Measurements from ENCODE around the gene SLC25A11. TPM values are rescaled to one million over a fixed set of nuclear protein-coding genes. Genes with fewer than 3 reads are reported as not detected.
A peak's percentile ranks its signal among the peaks of the same experiment; 100 is the strongest.

SLC25A11 gene
- total and polyA plus RNA-seq, 8 donors, result 10.9 to 25.5 (median 21.4) TPM

- Histone ChIP-seq H3K4me1 (peaks cover 0 to 4% (median under 1%) of the 10 kb centered on the region in 3 donors), H3K9me3 (no peaks in the 10 kb centered on the region), H3K27ac (no peak overlapping the region), H3K4me3 (no peak overlapping the region), H3K36me3 (peaks cover 4 to 36% (median 15%) of the 10 kb centered on the region in 3 donors), H3K27me3 (no peaks in the 10 kb centered on the region)
- intact Hi-C loops (cut with DNase I), result loop anchor here (10.0 kb wide), 3 partner anchors 100 to 180 kb away; partner anchors contain the start of genes ARRB2 (in 1 of the 3), CXCL16 (in 1 of the 3), MED11 (in 1 of the 3) and PSMB6 (in 1 of the 3)
- ATAC-seq (no peak), DNase-seq (no peak), FAIRE-seq (no peak)
- 92 to 97% methylated on average over 13 of the region's 13 CpGs for WGBS, 2 donors
- TF ChIP-seq, protein P1, sequence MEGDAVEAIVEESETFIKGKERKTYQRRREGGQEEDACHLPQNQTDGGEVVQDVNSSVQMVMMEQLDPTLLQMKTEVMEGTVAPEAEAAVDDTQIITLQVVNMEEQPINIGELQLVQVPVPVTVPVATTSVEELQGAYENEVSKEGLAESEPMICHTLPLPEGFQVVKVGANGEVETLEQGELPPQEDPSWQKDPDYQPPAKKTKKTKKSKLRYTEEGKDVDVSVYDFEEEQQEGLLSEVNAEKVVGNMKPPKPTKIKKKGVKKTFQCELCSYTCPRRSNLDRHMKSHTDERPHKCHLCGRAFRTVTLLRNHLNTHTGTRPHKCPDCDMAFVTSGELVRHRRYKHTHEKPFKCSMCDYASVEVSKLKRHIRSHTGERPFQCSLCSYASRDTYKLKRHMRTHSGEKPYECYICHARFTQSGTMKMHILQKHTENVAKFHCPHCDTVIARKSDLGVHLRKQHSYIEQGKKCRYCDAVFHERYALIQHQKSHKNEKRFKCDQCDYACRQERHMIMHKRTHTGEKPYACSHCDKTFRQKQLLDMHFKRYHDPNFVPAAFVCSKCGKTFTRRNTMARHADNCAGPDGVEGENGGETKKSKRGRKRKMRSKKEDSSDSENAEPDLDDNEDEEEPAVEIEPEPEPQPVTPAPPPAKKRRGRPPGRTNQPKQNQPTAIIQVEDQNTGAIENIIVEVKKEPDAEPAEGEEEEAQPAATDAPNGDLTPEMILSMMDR (IDR thresholded peaks at IDR 0.05), result no peak
Observed at GRCh38 chr17:4895121-4895520, 44.7 kb downstream of the SLC25A11 start.

DNA sequence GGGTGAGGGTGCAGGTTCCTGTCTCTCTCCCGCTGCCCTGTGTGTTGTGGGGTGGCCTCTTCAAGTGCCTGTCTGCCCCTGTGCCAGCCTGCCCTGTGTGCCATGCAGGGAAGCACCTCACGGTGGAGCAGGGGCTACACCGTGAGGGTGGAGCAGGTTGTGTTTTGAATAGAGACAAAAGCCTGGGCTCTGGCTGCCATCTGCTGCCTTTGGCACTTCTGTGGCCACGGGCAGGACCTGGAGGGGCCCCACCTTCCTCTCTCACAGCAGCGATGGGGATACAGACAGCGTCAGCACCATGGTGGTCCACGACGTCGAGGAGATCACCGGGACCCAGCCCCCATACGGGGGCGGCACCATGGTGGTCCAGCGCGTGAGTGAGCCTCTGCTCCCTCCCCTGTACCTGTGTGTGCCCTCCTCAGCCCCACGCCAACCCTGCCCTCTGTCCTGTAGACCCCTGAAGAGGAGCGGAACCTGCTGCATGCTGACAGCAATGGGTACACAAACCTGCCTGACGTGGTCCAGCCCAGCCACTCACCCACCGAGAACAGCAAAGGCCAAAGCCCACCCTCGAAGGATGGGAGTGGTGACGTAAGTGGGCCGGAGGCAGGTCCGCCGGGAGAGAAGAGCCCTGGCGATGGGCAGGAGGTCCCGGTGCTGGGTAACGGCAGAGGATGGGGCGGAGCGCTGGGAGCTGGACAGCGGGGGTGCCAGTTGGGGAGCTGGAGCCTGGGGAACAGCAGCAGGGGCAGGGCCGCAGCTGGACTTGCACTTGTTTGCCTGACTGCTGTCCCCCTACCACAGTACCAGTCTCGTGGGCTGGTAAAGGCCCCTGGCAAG is 45.9 kb downstream of the SLC25A11 start:
- DNase-seq (peak in 3 of 6 donors; percentile 18 to 72 (median 39)), FAIRE-seq (no peak), ATAC-seq (no peak)
- Histone ChIP-seq H3K27ac (no peak overlapping the region), H3K4me1 (peaks cover 0 to 4% (median 0%) of the 10 kb centered on the region in 3 donors), H3K27me3 (no peaks in the 10 kb centered on the region), H3K4me3 (no peak overlapping the region), H3K9me3 (no peaks in the 10 kb centered on the region), H3K36me3 (peaks cover 4 to 36% (median 15%) of the 10 kb centered on the region in 3 donors)
- intact Hi-C loops (cut with DNase I), result loop anchor here (10.0 kb wide), 3 partner anchors 99 to 179 kb away; partner anchors contain the start of genes ARRB2 (in 1 of the 3), CXCL16 (in 1 of the 3), MED11 (in 1 of the 3) and PSMB6 (in 1 of the 3)
- 90 to 93% methylated on average over 31 of the region's 31 CpGs for WGBS, 2 donors
- TF ChIP-seq, protein P1 (IDR thresholded peaks at IDR 0.05), result no peak

DNA sequence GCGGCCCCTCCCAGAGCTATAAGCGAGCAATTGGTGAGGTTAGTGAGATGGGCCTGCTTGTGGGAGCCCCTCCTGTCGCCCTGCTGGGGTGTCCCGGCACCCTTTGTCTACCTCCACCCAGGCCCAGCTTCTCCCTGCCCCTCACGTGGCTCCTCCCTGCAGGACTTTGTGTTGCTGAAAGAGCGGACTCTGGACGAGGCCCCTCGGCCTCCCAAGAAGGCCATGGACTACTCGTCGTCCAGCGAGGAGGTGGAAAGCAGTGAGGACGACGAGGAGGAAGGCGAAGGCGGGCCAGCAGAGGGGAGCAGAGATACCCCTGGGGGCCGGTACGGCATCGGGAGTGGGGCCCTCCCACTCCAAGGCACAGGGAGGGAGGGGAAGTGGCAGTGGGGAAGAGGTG is 46.6 kb downstream of the SLC25A11 start:
- Histone ChIP-seq H3K27ac (no peak overlapping the region), H3K27me3 (no peaks in the 10 kb centered on the region), H3K9me3 (no peaks in the 10 kb centered on the region), H3K4me1 (no peaks in the 10 kb centered on the region), H3K4me3 (no peak overlapping the region), H3K36me3 (peaks cover 4 to 36% (median 15%) of the 10 kb centered on the region in 3 donors)
- ATAC-seq (no peak), DNase-seq (peak in 2 of 6 donors; percentile 30 to 57), FAIRE-seq (no peak)
- intact Hi-C loops (cut with DNase I), result loop anchor here (10.0 kb wide), 3 partner anchors 98 to 178 kb away; partner anchors contain the start of genes ARRB2 (in 1 of the 3), CXCL16 (in 1 of the 3), MED11 (in 1 of the 3) and PSMB6 (in 1 of the 3)
- TF ChIP-seq, protein P1 (IDR thresholded peaks at IDR 0.05), result no peak
- WGBS, 2 donors, result 90 to 92% methylated on average over 18 of the region's 18 CpGs

DNA sequence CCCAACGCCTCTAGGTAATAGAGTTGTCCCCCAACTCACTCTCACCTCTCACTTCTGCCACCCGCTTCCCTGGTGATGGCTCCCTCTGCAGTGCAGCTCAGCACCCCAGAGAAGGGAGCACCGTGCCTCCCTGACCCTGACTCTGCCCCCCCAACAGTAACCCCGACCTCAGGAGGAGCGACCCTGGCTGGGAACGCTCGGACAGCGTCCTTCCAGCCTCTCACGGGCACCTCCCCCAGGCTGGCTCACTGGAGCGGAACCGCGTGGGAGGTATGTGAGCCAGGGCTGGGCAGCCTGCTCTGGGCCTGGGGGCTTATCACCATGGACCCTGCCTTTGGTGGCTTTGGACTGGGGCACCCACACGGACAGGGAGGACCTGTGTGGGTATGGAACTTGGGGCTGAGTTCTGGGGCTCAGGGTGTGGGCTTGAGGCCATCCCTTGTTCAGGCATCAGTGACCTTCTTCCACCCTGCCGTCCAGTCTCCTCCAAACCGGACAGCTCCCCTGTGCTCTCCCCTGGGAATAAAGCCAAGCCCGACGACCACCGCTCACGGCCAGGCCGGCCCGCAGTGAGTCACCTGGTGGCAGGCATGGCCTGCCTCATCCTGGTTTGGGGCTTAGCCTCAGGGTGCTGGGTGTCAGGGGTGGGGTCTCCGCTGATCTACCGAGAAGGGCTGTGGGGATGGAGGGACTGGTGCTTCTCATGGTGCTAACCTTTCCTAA is 47.2 kb downstream of the SLC25A11 start:
- FAIRE-seq (no peak), DNase-seq (peak in 2 of 6 donors; percentile 33 to 66), ATAC-seq (no peak)
- Histone ChIP-seq H3K9me3 (no peaks in the 10 kb centered on the region), H3K4me1 (no peaks in the 10 kb centered on the region), H3K4me3 (no peak overlapping the region), H3K36me3 (peaks cover 4 to 36% (median 15%) of the 10 kb centered on the region in 3 donors), H3K27ac (no peak overlapping the region), H3K27me3 (no peaks in the 10 kb centered on the region)
- TF ChIP-seq, protein P1 (IDR thresholded peaks at IDR 0.05), result no peak
- intact Hi-C loops (cut with DNase I), result loop anchor here (10.0 kb wide), 3 partner anchors 98 to 178 kb away; partner anchors contain the start of genes ARRB2 (in 1 of the 3), CXCL16 (in 1 of the 3), MED11 (in 1 of the 3) and PSMB6 (in 1 of the 3)
- 87 to 94% methylated on average over 23 of the region's 23 CpGs for WGBS, 2 donors

All from pancreas (tissue), 10 donors.